HUES6 (cell line): Measurements from ENCODE around the gene PDZD2.
"Not testable (repeated sequence)": the region's sequence is repeated elsewhere in the genome, so short reads cannot be mapped to it uniquely, and the experiment has no call there.

Experiments
- H3K27ac ChIP-seq: 2 replicates; pipeline ENCODE4 v1.7.0; 2013; ENCODE audit warnings: low read depth, mild to moderate bottlenecking, low read length, inconsistent platforms
- H3K27me3 ChIP-seq: 2 replicates; pipeline ENCODE4 v1.6.1; 2013; ENCODE audit warnings: low read length; ENCODE audit not compliant: control insufficient read depth, insufficient read depth
- H3K36me3 ChIP-seq: 2 replicates; pipeline ENCODE4 v1.6.1; 2013; ENCODE audit warnings: low read length; ENCODE audit not compliant: control insufficient read depth, insufficient read depth
- H3K4me1 ChIP-seq: 2 replicates; pipeline ENCODE4 v1.6.1; 2013; ENCODE audit warnings: low read length; ENCODE audit not compliant: control insufficient read depth, insufficient read depth
- H3K4me3 ChIP-seq: 2 replicates; pipeline ENCODE4 v1.5.1; 2013; ENCODE audit warnings: low read depth, low read length
- H3K9ac ChIP-seq: one replicate; pipeline ENCODE4 v1.6.1; 2013; ENCODE audit warnings: mild to moderate bottlenecking, low read length
- H3K9me3 ChIP-seq: 2 replicates; pipeline ENCODE4 v1.6.1; 2013; ENCODE audit warnings: low read depth, low read length; ENCODE audit not compliant: control insufficient read depth, insufficient read depth

The PDZD2 gene

GRCh38 chr5:31688515-31689092 lies 49.7 kb downstream of the PDZD2 start:
- Histone ChIP-seq H3K4me3 (no peak overlapping the region), H3K9ac (no peak overlapping the region), H3K27me3 (no peaks in the 10 kb centered on the region), H3K4me1 (peaks cover 12% of the 10 kb centered on the region), H3K27ac (no peak overlapping the region), H3K36me3 (no peaks in the 10 kb centered on the region), H3K9me3 (peaks cover 7% of the 10 kb centered on the region; the same call in 1 of the 2 replicates)

- H3K9me3 ChIP-seq, H3K27ac ChIP-seq, H3K9ac ChIP-seq, H3K4me1 ChIP-seq, H3K27me3 ChIP-seq, H3K4me3 ChIP-seq, H3K36me3 ChIP-seq: not testable (repeated sequence)
Measured at GRCh38 chr5:31691408-31691807, 52.5 kb downstream of the PDZD2 start.

DNA sequence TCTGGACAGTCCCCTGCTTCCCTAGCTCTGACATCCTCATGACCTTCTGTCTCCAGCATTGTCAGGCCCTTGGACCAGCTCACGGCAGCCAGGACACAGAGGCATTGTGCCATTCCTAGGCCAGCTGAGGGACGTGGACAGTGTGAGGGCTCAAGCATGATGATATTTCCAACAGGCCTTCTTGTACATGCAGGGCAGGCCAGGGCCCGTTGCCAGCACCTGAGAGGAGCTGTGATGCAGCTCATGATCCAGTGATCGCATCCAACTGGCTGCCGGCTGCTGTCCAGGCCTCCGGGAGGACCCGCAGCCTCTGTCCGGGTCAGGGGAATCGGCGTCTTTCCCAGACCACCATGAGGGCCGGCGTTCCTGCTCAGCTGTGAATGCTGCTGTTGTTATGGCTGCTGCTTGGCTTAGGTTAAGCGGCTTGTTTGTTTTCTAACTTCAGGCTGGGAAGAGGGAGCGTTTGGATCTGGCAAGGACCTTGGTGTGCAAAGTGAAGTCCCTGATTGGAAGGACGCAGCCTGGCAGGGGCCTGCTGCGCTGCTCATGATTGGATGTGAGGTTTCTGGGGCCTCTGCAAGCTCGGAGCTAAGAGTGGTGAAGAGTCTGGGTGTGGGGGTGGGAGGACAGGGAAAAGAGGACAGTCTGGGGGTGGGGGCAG lies 53.8 kb downstream of the PDZD2 start:
- Histone ChIP-seq H3K9ac (no peak overlapping the region), H3K9me3 (peaks cover 7% of the 10 kb centered on the region; the same call in 1 of the 2 replicates), H3K4me3 (no peak overlapping the region), H3K27me3 (no peaks in the 10 kb centered on the region), H3K36me3 (no peaks in the 10 kb centered on the region), H3K4me1 (peaks cover 8% of the 10 kb centered on the region), H3K27ac (no peak overlapping the region)

DNA sequence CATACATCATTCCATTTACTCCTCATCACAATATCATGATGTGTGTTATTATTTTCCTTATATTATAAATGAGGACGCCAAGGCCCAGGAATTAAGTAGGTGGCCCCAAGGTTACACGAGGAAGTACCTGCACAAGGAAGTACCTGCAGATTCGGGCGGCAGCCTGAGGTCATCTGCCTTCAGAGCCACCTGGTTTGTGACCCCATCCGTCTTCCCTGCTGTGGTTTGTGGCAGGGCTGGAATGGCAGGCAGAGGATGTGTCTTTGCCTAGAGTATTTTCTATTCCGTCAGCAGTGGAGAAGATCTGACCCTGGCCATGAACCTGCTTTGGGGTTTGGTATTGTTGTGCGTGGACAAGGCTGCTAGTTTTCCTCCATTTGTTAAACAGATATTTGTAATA lies 59.7 kb downstream of the PDZD2 start:
- H3K27ac ChIP-seq: no peak overlapping the region
- H3K27me3 ChIP-seq: no peaks in the 10 kb centered on the region
- no peak overlapping the region for H3K4me3 ChIP-seq
- no peak overlapping the region for H3K9ac ChIP-seq
- no peaks in the 10 kb centered on the region for H3K36me3 ChIP-seq
- H3K4me1 ChIP-seq: no peaks in the 10 kb centered on the region; the same call in 1 of the 2 replicates
- H3K9me3 ChIP-seq: no peaks in the 10 kb centered on the region

DNA sequence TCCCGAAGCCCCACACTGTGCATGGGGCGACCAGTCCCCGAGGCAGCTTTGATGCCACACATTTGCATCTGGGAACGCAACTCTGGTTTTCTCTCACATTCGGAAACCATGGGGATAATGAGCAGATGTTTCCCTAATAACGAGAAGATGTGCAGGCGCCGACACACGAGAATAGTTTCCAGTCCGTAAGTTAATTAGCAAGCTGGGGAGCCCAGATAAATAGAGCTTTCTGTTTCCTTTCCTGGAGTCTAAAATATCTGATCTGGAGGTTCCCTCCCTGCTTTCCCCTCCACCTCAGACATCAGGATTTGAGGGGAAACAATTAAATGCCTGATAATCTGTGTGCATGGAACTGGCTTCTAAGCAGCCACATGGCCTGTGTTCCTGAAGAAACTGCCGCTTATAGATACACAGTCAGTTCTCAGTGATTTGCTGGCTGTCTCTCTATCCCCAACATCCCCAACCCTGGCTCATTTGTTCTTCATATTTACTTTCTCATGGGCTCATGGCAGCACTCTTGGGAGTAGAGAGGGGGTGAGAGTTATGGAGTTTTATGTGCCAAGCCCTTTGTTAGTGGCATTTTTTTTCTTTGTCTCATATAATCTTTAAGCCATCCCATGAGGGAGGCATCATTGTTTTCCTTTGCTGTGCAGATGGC lies 62.8 kb downstream of the PDZD2 start:
- Histone ChIP-seq H3K9ac (no peak overlapping the region), H3K4me3 (no peak overlapping the region), H3K27ac (no peak overlapping the region), H3K4me1 (no peaks in the 10 kb centered on the region; the same call in 1 of the 2 replicates), H3K27me3 (no peaks in the 10 kb centered on the region), H3K9me3 (no peaks in the 10 kb centered on the region), H3K36me3 (no peaks in the 10 kb centered on the region)

GRCh38 chr5:31702712-31703111 lies 63.8 kb downstream of the PDZD2 start:
- Histone ChIP-seq H3K27ac (no peak overlapping the region), H3K4me1 (no peaks in the 10 kb centered on the region; the same call in 1 of the 2 replicates), H3K9me3 (no peaks in the 10 kb centered on the region), H3K4me3 (no peak overlapping the region), H3K36me3 (no peaks in the 10 kb centered on the region), H3K9ac (no peak overlapping the region), H3K27me3 (no peaks in the 10 kb centered on the region)

GRCh38 chr5:31703757-31704156 lies 64.8 kb downstream of the PDZD2 start:
- Histone ChIP-seq H3K4me3 (no peak overlapping the region), H3K27ac (no peak overlapping the region), H3K4me1 (no peaks in the 10 kb centered on the region; the same call in 1 of the 2 replicates), H3K9ac (no peak overlapping the region), H3K9me3 (no peaks in the 10 kb centered on the region), H3K27me3 (no peaks in the 10 kb centered on the region), H3K36me3 (no peaks in the 10 kb centered on the region)

DNA sequence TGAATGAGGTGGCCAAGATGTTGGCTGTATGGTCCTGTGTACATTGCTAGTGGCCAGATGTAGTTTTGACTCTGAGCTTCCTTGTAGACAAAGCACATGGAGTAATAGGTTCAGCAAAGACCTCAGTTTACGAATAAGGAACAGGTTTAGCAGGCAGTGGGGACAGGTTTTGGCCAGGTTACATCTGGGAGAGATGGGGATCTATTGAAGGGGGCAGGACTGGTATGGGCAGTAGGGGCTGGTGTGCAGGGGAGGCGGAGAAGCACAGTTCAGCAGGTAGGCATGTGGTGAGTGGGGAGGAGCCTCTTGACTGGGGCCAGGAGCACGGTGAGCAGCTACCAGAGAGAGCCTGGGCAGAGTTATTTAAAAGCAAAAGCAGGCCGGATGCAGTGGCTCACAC lies 67.3 kb downstream of the PDZD2 start:
- Histone ChIP-seq H3K9ac (no peak overlapping the region), H3K27me3 (no peaks in the 10 kb centered on the region), H3K4me1 (no peaks in the 10 kb centered on the region; the same call in 1 of the 2 replicates), H3K9me3 (no peaks in the 10 kb centered on the region), H3K36me3 (no peaks in the 10 kb centered on the region), H3K4me3 (no peak overlapping the region), H3K27ac (no peak overlapping the region)

GRCh38 chr5:31707329-31707728 lies 68.4 kb downstream of the PDZD2 start:
- H3K27me3 ChIP-seq: no peaks in the 10 kb centered on the region

GRCh38 chr5:31708089-31708488 lies 69.2 kb downstream of the PDZD2 start:
- H3K27me3 ChIP-seq: no peaks in the 10 kb centered on the region

More at GRCh38 chr5:31707329-31707728, 68.4 kb downstream of the PDZD2 start:
- H3K27ac ChIP-seq: no peak overlapping the region
- peaks cover 3% of the 10 kb centered on the region; the same call in 1 of the 2 replicates for H3K4me1 ChIP-seq
- H3K36me3 ChIP-seq: no peaks in the 10 kb centered on the region
- no peaks in the 10 kb centered on the region for H3K9me3 ChIP-seq
- no peak overlapping the region for H3K9ac ChIP-seq
- H3K4me3 ChIP-seq: no peak overlapping the region

GRCh38 chr5:31711363-31711762 lies 72.4 kb downstream of the PDZD2 start:
- no peaks in the 10 kb centered on the region for H3K27me3 ChIP-seq
- no peak overlapping the region for H3K9ac ChIP-seq
- no peaks in the 10 kb centered on the region for H3K9me3 ChIP-seq
- no peak overlapping the region for H3K27ac ChIP-seq
- H3K4me1 ChIP-seq: peaks cover 3% of the 10 kb centered on the region; the same call in 1 of the 2 replicates
- H3K36me3 ChIP-seq: no peaks in the 10 kb centered on the region
- no peak overlapping the region for H3K4me3 ChIP-seq

More at GRCh38 chr5:31708089-31708488, 69.2 kb downstream of the PDZD2 start:
- no peaks in the 10 kb centered on the region for H3K36me3 ChIP-seq
- H3K4me1 ChIP-seq: peaks cover 3% of the 10 kb centered on the region; the same call in 1 of the 2 replicates
- H3K27ac ChIP-seq: no peak overlapping the region
- H3K9me3 ChIP-seq: no peaks in the 10 kb centered on the region
- no peak overlapping the region for H3K9ac ChIP-seq
- no peak overlapping the region for H3K4me3 ChIP-seq
